Liver (tissue), 3 donors: ENCODE data around the gene EBF3.

Source experiments
- CTCF ChIP-seq: fragments of 150-350 bp; IDR thresholded peaks from 2 replicates; pipeline ENCODE4 v1.5.1; 2017; ENCODE audit warnings: improper control_type of control experiment, low read depth, low read length; ENCODE audit not compliant: missing input control
- EGR1 ChIP-seq, 2 donors: IDR thresholded peaks; 2 replicates each; pipeline ENCODE4 v1.6.1; 2016 to 2018; ENCODE audit warnings: antibody characterized with exemption in 2 of 2, low read depth in 2 of 2
- FOXA1 ChIP-seq: IDR thresholded peaks from 2 replicates; pipeline ENCODE4 v1.6.1; 2016; ENCODE audit warnings: antibody characterized with exemption
- FOXA2 ChIP-seq: IDR thresholded peaks from 2 replicates; pipeline ENCODE4 v1.6.1; 2016; ENCODE audit warnings: antibody characterized with exemption
- GABPA ChIP-seq, 2 donors: IDR thresholded peaks in 1 of 2; conservative IDR thresholded peaks in 1 of 2; 2 replicates each; pipeline ENCODE4 v1.6.1; 2016; ENCODE audit warnings: antibody characterized with exemption in 2 of 2, mild to moderate bottlenecking in 1 of 2, moderate library complexity in 1 of 2
- HNF4G ChIP-seq: IDR thresholded peaks from 2 replicates; pipeline ENCODE4 v1.6.1; 2016; ENCODE audit warnings: antibody characterized with exemption
- JUND ChIP-seq, 2 donors: IDR thresholded peaks; 2 replicates each; pipeline ENCODE4 v1.6.1; 2016; ENCODE audit warnings: antibody characterized with exemption in 2 of 2
- MAX ChIP-seq: IDR thresholded peaks from 2 replicates; pipeline ENCODE4 v1.6.1; 2016; ENCODE audit warnings: antibody characterized with exemption
- RXRA ChIP-seq, 2 donors: IDR thresholded peaks; 2 replicates each; pipeline ENCODE4 v1.6.1; 2017 to 2018; ENCODE audit warnings: antibody characterized with exemption in 2 of 2, mild to moderate bottlenecking in 1 of 2
- SP1 ChIP-seq: IDR thresholded peaks from 2 replicates; pipeline ENCODE4 v1.6.1; 2018; ENCODE audit warnings: antibody characterized with exemption, mild to moderate bottlenecking
- TAF1 ChIP-seq: conservative IDR thresholded peaks from 2 replicates; pipeline ENCODE4 v1.6.1; 2016; ENCODE audit warnings: antibody characterized with exemption, mild to moderate bottlenecking
- YY1 ChIP-seq: IDR thresholded peaks from 2 replicates; pipeline ENCODE4 v1.6.1; 2016; ENCODE audit warnings: antibody characterized with exemption, mild to moderate bottlenecking
- TF ChIP-seq, protein P1 (sequence below): IDR thresholded peaks from 2 replicates; pipeline ENCODE4 v1.6.1; 2016; ENCODE audit warnings: antibody characterized with exemption, mild to moderate bottlenecking
- donor health status: healthy.
- donor health status: healthy.

GRCh38 chr10:129888784-129889616 is 75.1 kb downstream of the EBF3 start:
- TF ChIP-seq CTCF: peak; percentile 42
- no peak for TF ChIP-seq RXRA (IDR thresholded peaks at IDR 0.05)
- TF ChIP-seq SP1: no peak
- TF ChIP-seq, protein P1, sequence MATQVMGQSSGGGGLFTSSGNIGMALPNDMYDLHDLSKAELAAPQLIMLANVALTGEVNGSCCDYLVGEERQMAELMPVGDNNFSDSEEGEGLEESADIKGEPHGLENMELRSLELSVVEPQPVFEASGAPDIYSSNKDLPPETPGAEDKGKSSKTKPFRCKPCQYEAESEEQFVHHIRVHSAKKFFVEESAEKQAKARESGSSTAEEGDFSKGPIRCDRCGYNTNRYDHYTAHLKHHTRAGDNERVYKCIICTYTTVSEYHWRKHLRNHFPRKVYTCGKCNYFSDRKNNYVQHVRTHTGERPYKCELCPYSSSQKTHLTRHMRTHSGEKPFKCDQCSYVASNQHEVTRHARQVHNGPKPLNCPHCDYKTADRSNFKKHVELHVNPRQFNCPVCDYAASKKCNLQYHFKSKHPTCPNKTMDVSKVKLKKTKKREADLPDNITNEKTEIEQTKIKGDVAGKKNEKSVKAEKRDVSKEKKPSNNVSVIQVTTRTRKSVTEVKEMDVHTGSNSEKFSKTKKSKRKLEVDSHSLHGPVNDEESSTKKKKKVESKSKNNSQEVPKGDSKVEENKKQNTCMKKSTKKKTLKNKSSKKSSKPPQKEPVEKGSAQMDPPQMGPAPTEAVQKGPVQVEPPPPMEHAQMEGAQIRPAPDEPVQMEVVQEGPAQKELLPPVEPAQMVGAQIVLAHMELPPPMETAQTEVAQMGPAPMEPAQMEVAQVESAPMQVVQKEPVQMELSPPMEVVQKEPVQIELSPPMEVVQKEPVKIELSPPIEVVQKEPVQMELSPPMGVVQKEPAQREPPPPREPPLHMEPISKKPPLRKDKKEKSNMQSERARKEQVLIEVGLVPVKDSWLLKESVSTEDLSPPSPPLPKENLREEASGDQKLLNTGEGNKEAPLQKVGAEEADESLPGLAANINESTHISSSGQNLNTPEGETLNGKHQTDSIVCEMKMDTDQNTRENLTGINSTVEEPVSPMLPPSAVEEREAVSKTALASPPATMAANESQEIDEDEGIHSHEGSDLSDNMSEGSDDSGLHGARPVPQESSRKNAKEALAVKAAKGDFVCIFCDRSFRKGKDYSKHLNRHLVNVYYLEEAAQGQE: no peak
- TF ChIP-seq FOXA1: no peak
- no peak for TF ChIP-seq MAX
- no peak for TF ChIP-seq YY1
- TF ChIP-seq FOXA2: no peak
- TF ChIP-seq HNF4G: no peak
- no peak for TF ChIP-seq EGR1 (IDR thresholded peaks at IDR 0.05; ENCODE audit: low read depth in 2 of 2)
- TF ChIP-seq JUND (IDR thresholded peaks at IDR 0.05): no peak
- TF ChIP-seq TAF1: no peak
- no peak for TF ChIP-seq GABPA (IDR thresholded peaks at IDR 0.05 in 1 of 2, conservative IDR thresholded peaks at IDR 0.05 in 1 of 2)
